Measurements from ENCODE around the gene SLC17A8. TPM values are rescaled to one million over a fixed set of nuclear protein-coding genes. Genes with fewer than 3 reads are reported as not detected.
"Not testable (repeated sequence)": the region's sequence is repeated elsewhere in the genome, so short reads cannot be mapped to it uniquely, and the experiment has no call there.

SLC17A8 gene
- total and polyA plus RNA-seq, 12 donors: 0.09 to 0.85 (median 0.41) TPM; not detected in 4

DNA sequence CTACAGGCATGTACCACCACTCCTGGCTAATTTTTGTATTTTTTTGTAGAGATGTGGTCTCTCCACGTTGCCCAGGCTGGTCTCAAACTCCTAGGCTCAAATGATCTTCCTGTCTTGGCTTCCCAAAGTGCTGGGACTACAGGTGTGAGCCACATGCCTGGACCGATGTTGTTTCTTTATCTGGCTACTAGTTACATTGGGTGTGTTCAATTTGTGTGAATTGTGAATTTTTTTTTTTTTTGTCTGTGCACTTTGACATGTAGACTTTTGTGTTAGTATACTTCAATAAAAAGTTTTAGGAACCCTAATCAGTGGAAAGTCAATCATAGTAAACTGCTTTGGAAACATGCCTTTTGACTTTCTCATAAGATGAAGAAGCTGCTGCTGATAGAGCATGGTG lies 24.0 kb upstream of the SLC17A8 start:
- no peak overlapping the region for H3K4me3 ChIP-seq
- TF ChIP-seq CTCF (IDR thresholded peaks at IDR 0.05): no peak
- no peak for TF ChIP-seq POLR2A (IDR thresholded peaks at IDR 0.05)
- 91 to 99% (median 95%) methylated on average over 2 of the region's 2 CpGs for WGBS, 4 donors
- no peaks in the 10 kb centered on the region for H3K9me3 ChIP-seq (replicated peaks in 1 of 3)
- intact Hi-C loops (cut with DNase I): loop anchor here in 1 of 2 donors (10.0 kb wide), 1 partner anchor 98 kb away; no protein-coding TSS in a partner anchor
- no peaks in the 10 kb centered on the region for H3K4me1 ChIP-seq (replicated peaks in 1 of 2)
- peaks cover 0 to 26% of the 10 kb centered on the region in 2 donors for H3K36me3 ChIP-seq (replicated peaks in 1 of 2)
- no peaks in the 10 kb centered on the region for H3K27me3 ChIP-seq
- H3K27ac ChIP-seq: no peak overlapping the region
- no peak for DNase-seq

- DNase-seq: no peak
- Histone ChIP-seq H3K36me3 (replicated peaks in 1 of 2) (peaks cover 0 to 29% of the 10 kb centered on the region in 2 donors), H3K4me3 (no peak overlapping the region), H3K27ac (no peak overlapping the region), H3K4me1 (replicated peaks in 1 of 2) (no peaks in the 10 kb centered on the region), H3K27me3 (no peaks in the 10 kb centered on the region), H3K9me3 (replicated peaks in 1 of 3) (peaks cover 0 to 6% (median 0%) of the 10 kb centered on the region in 3 donors)
- 88 to 95% (median 90%) methylated on average over 3 of the region's 3 CpGs for WGBS, 4 donors
- TF ChIP-seq CTCF (IDR thresholded peaks at IDR 0.05): no peak
- TF ChIP-seq POLR2A (IDR thresholded peaks at IDR 0.05): no peak
- intact Hi-C loops (cut with DNase I): loop anchor here in 1 of 2 donors (10.0 kb wide), 1 partner anchor 102 kb away; no protein-coding TSS in a partner anchor
Observed at GRCh38 chr12:100337299-100337698, 19.6 kb upstream of the SLC17A8 start.

GRCh38 chr12:100337727-100338126 lies 19.1 kb upstream of the SLC17A8 start:
- TF ChIP-seq CTCF (IDR thresholded peaks at IDR 0.05) (no peak), POLR2A (IDR thresholded peaks at IDR 0.05) (no peak)
- peaks cover 0 to 6% (median 0%) of the 10 kb centered on the region in 3 donors for H3K9me3 ChIP-seq (replicated peaks in 1 of 3)
- H3K27ac ChIP-seq: no peak overlapping the region
- no peaks in the 10 kb centered on the region for H3K4me1 ChIP-seq (replicated peaks in 1 of 2)
- H3K27me3 ChIP-seq: no peaks in the 10 kb centered on the region
- H3K36me3 ChIP-seq (replicated peaks in 1 of 2): peaks cover 0 to 29% of the 10 kb centered on the region in 2 donors
- DNase-seq: no peak
- intact Hi-C loops (cut with DNase I): loop anchor here in 1 of 2 donors (10.0 kb wide), 1 partner anchor 103 kb away; no protein-coding TSS in a partner anchor
- H3K4me3 ChIP-seq: no peak overlapping the region

DNA sequence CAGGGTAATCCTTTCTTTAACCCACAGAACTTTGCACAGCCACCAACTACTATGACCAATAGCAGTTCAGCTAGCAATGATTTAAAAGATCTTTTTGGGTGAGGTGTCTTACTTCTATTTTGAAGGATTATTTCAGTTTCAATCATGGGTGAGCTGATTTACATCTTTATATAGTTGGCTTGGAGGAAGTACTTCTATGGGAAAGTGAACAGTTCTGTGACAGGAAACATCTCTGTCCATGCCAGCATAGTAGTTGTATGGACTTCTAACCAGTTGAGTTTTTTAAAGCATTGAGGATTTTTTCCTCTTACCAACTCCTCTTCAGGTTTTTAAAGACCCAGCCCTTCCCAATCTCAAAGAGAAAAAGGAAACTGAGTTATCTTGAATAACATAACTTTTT lies 17.8 kb upstream of the SLC17A8 start:
- intact Hi-C loops (cut with DNase I): loop anchor here in 1 of 2 donors (10.0 kb wide), 1 partner anchor 104 kb away; no protein-coding TSS in a partner anchor
- no peak for TF ChIP-seq CTCF (IDR thresholded peaks at IDR 0.05)
- TF ChIP-seq POLR2A (IDR thresholded peaks at IDR 0.05): no peak
- Histone ChIP-seq H3K4me1 (replicated peaks in 1 of 2) (no peaks in the 10 kb centered on the region), H3K36me3 (replicated peaks in 1 of 2) (peaks cover 0 to 29% of the 10 kb centered on the region in 2 donors), H3K4me3 (no peak overlapping the region), H3K27me3 (no peaks in the 10 kb centered on the region), H3K9me3 (replicated peaks in 1 of 3) (peaks cover 0 to 6% (median 0%) of the 10 kb centered on the region in 3 donors), H3K27ac (no peak overlapping the region)
- no peak for DNase-seq

DNA sequence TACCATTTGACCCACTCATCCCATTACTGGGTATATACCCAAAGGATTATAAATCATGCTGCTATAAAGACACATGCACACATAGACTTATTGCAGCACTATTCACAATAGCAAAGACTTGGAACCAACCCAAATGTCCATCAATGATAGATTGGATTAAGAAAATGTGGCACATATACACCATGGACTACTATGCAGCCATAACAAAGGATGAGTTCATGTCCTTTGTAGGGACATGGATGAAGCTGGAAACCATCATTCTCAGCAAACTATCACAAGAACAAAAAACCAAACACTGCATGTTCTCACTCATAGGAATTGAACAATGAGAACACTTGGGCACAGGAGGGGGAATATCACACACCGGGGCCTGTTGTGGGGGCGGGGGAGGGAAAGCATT lies 14.0 kb upstream of the SLC17A8 start:
- H3K4me3 ChIP-seq; H3K27me3 ChIP-seq; DNase-seq; H3K4me1 ChIP-seq (replicated peaks in 1 of 2); intact Hi-C loops (cut with DNase I); H3K9me3 ChIP-seq (replicated peaks in 1 of 3); H3K27ac ChIP-seq: not testable (repeated sequence)
- peaks cover 0 to 15% of the 10 kb centered on the region in 2 donors for H3K36me3 ChIP-seq (replicated peaks in 1 of 2)
- 88 to 97% (median 95%) methylated on average over 2 of the region's 2 CpGs for WGBS, 4 donors

DNA sequence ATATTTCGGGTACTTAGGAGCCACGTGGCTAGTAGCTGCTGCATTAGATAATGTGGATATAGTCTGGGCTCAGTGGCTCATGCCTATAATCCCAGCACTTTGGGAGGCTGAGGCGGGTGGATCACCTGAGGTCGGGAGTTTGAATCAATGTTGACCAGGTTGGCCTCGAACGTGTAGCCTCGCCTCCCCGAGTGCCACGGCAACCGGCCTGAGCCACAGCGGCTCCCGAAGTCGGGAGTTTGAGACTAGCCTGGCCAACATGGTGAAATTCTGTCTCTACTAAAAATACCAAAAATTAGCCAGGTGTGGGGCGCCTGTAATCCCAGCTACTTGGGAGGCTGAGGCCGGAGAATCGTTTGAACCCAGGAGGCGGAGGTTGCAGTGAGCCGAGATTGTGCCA lies 12.5 kb upstream of the SLC17A8 start:
- H3K36me3 ChIP-seq (replicated peaks in 1 of 2); H3K4me3 ChIP-seq; DNase-seq; intact Hi-C loops (cut with DNase I); H3K27ac ChIP-seq; H3K27me3 ChIP-seq; H3K4me1 ChIP-seq (replicated peaks in 1 of 2); H3K9me3 ChIP-seq (replicated peaks in 1 of 3): not testable (repeated sequence)
- WGBS, 4 donors: 87 to 94% (median 92%) methylated on average over 18 of the region's 18 CpGs
